HG03460 (cell line): ENCODE measurements around the gene STAB2.
"Not testable (repeated sequence)": the region's sequence is repeated elsewhere in the genome, so short reads cannot be mapped to it uniquely, and the experiment has no call there.

Experiments
- ATAC-seq: cut with Tn5 transposase; IDR thresholded peaks from one replicate; pipeline ENCODE4 v1.9.1; 2021; ENCODE audit not compliant: unreplicated experiment

The STAB2 gene

DNA sequence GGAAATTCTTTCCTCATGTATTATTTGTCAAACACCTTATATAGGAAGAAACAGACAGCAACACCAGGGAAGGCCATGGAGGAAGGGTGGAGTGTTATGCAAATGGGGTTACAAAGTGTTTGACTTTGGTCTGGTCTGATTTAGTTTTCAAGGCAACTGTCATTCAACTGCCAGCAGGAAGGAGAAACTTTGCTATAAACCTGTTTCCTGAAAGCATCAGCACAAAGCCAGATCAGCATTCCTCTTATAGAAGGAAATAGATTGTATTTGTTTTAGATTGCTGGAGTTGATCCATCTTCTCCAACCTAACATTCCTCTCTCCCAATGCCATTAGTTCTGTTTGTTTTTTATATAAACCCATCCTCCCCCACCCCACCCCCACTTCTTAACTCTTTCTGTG, 65.7 kb downstream of the STAB2 start:
- no peak for ATAC-seq

DNA sequence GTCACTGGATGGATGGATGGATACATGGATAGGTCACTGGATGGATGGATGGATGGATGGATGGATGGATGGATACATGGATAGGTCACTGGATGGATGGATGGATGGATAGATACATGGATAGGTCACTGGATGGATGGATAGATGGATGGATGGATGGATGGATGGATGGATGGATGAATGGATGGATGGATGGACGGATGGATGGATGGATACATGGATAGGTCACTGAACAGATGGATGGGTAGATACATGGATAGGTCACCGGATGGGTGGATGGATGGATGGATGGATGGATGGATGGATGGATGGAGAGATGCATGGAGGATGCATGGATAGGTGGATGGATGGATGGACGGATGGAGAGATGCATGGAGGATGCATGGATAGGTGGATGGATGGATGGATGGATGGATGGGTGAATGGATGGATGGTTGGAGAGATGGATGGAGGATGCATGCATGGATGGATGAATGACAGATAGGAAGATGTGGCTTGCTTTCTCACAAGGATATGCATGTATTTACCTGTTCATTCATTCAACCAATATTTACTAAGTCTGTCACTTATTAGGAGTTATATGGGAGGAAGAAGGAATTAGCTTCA, 66.6 kb downstream of the STAB2 start:
- ATAC-seq = not testable (repeated sequence)

DNA sequence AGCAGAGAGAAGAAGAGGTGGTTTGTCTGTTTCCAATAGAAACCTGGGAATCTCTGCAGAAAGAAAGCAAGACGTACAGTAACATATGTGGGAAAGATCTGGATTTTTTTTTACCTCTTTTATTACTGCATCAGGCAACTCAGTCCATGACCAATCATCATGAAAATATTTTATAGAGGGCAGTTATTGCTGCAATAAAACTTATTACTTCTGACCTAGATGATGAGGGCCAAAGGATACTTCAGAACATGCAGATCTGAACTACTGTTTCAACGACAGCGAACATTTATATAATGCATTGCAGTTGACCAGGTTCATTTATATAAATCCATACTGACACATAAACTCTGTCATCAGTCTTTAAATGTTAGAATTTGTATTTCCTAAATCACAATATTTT, 67.7 kb downstream of the STAB2 start:
- no peak for ATAC-seq

DNA sequence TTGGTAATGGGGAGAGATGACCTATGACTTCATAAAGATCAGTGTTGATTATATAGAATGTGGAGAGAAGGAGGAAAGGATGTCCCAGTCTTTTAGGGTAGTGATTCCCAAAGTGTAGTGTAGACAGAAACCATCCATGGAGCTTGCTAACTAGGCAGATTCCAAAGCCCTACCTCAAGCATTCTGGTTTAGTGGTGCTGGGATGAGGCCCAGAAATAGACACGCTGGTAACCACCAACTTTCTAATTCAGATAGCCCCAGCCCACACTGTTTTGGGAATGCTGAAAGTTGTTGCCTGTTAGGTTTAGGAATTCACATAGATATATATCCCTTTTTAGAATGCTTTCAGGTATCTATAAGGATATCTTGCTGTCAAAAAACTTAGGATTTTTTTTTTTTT, 69.2 kb downstream of the STAB2 start:
- ATAC-seq = no peak

DNA sequence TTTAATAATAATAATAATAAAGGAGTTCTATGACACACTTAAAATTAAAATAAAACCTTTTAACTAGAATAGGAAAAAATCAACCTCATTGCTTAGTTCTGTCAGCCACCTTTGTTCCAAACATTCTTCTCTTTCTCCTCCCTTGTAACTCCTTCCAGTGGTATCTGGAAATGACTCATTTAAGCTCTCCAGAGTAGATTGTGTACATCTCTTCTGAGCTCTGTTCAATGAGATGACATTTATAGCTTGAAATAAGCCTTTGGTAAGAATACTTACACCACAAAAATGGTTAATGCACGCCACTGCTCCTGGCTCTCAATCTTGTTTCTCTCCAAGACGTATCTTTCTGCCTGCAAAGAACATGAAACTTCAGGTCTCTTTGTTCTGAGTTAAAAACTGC, 70.3 kb downstream of the STAB2 start:
- ATAC-seq = no peak

DNA sequence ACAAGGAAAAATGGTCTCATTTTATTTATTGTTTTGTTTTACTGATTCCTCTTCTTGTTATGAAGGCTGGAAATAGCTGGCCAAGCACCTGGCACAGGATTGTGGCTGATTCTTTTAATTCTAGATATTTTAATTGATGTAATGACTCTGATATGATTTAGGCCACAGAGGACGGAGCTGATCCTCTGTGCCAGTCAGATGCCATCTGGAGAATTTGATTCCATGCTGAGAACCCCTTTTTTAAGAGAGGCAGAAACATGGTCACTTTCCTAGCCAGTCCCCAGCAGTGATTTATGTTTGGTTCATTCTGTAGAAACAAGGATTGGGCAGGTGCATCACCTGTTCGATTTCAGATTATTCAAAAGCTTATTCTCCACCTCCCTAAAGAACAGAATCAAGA, 77.6 kb downstream of the STAB2 start:
- no peak for ATAC-seq

DNA sequence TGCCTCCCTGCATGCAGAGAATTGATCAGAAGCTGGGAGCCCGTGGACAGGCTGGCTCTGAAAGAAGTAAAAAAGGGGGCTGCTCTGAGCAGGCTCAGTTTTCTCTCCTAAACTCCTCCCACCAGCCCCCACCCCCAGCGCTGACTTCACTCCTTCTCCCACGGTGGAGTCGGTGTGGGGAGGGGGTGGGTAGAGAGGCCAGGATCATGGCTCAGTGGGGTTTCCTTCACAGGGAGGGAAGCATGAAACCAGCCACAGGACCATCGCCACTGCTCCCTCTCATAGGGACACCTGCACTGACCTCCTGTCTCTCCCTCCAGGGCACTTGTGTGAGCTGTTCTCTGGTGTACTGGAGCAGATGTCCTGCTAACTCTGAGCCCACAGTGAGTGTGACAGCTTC, 78.9 kb downstream of the STAB2 start:
- no peak for ATAC-seq

DNA sequence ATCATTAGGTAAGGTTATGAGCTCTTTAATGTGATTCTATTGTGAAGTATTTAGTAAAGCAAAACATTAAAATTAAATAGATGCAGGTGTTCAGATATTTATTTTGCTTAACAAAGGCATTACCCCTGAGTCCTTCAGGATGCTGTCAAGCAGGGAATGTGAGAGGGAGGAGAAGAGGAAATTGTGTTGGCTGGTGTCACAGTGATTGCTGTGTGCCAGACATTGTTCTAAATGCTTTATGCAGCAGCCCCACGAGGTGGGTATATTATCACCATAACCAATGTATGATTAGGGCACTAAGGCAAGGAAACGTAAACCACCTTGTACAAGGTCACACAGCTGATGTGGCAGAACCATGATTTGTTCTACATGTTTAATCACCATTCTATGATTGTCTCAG, 80.1 kb downstream of the STAB2 start:
- no peak for ATAC-seq

DNA sequence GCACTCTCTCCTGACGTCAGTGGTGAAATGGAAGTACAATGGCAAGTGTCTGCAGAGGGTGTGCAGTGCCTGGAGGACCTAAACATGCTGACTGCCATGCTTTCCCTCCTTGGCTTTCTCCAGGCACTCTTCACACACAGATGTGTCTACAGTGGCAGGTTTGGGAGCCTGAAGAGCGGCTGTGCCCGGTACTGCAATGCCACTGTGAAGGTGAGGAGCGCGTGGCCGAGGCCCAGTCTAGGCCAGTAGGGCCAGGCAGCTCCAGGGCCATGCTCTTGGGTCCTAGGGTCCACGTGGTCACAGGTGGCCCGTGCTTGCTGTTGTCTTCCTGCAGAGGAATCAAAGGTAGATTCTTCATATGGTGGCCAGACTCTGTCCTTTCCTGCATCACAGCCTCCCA, 81.4 kb downstream of the STAB2 start:
- ATAC-seq = no peak

DNA sequence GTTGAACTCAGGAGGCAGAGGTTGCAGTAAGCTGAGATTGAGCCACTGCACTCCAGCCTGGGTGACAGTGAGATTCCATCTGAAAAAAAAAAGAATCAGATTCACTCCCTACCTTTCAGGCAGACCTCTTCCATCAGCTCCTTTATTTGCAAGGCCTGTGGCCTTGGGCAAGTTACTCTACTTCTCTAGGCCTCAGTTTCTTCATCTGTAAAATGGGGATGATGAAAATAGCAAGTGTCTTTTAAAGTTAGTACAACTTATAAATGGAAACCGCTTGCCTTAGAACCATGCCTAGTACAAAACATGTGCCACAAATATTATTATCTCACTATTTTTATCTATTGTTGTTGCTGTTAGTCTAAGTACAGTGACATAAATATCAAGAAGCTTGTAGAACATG, 84.3 kb downstream of the STAB2 start:
- ATAC-seq = no peak

DNA sequence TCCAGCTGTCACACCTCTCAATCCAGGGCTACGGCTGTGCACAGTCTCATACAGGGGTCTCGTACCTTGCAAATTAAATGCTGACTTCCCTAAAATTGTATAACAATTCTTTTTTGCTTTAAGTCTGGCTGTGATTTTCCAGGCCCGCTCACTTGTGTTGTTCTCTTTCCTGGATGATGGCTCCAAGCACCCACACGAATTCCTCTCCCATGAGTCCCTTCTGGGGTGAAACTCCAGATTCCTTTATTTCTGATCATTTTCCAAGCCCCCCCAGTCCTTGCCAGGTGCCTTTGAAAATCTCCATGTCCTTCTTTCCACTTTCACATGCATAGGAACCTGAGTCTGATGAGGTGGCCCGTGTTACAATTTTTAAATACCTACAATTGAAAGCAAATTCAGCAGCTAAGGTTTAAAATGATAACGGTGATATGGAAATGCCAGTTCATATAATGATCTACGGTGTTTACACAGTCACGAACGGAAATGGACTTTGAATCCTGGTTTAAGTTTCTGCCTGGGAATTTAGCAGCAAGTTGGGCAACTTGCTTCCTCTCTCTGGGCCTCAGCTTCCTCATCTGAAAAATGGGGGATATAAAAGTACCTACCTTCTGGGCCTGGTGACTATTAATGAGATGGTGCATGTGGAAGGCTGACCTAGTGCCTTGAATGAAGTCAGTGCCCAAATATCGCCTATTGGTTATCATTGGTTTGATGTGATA, 85.5 kb downstream of the STAB2 start:
- ATAC-seq = no peak

DNA sequence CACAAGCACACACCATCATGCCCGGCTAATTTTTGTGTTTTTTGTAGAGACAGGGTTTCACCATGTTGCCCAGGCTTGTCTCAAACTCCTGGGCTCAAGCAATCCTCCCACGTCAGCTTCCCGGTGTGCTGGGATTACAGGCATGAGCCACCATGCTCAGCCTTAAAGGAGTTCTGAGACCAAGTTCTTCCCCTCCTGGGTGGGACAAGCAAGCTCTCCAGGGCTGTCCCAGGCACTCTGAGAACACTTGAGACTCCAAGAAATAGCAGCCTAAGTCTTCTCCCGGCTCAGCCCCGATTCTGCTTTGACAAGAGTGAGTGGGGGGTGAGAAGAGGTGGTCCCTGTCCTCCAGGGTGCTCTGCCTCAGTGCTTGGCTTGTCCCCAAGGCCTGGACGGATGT, 86.4 kb downstream of the STAB2 start:
- no peak for ATAC-seq

DNA sequence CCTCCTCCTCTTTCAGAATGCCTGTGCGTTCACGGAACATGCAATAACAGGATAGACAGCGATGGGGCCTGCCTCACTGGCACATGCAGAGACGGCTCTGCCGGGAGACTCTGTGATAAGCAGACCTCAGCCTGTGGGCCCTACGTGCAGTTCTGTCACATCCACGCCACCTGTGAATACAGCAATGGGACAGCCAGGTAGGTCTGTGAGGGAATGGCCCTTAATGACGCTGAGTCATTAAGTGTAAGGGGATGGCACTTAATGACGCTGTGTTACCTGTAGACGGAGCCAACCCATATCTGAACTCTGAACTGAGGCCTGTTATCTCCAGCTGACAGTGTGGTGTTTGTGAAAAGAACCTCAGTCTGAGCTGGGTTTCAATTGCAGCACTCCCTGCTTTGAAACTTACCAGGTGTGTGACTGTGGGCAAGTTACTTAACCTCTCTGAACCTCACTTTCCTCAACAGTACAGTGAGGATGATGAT, 86.9 kb downstream of the STAB2 start:
- ATAC-seq = no peak

DNA sequence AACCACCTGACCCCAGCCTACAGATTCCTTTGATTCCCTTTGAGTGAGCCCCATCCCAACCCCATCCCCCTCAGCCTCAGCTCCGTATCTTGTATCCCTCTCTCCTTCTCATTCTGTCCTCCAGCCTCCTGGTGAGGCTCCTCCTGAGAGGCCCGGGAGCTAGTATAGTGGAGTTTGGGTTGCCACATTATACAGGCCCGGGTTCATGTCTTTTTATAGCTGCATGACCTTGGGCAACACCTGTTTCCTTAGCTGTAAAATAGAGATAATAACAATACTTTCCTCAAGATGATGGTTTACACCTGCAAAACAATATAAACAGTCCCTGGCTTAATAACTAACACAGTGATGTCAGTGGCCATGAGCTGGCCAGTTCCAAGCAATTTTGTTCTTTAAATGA, 89.8 kb downstream of the STAB2 start:
- no peak for ATAC-seq

DNA sequence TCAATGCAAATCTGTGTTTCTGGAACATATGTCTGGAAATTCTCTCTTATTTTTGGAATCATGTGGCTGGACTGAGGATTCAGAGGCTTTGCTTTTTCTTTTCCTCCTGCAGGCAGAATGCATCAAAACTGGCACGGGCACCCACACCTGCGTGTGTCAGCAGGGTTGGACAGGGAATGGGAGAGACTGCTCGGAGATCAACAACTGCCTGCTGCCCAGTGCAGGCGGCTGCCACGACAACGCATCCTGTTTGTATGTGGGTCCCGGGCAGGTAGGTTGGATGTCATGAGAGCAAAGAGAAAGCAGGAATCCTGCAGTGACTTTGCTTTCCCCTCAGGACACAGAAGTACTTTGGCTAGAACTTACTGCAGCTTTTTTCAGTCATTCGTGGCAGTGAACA, 90.3 kb downstream of the STAB2 start:
- no peak for ATAC-seq

DNA sequence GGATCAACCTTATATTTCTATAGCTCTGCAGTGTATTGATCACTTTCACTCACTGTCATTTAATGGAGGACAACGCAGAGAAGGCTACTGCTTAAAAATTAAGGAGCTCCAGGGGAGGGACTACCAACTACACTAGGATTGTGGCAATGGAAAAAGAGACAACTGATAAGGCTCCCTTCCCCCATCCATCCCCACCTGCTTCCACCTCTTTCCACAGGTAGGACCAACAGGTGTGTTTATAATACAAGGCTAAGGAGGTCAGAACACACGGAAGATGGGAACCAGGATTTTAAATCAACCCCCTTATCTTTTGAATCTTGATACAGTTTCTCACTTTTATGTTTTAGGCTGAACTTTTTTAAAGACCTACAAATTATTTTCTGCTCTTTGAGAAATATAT, 90.8 kb downstream of the STAB2 start:
- no peak for ATAC-seq

DNA sequence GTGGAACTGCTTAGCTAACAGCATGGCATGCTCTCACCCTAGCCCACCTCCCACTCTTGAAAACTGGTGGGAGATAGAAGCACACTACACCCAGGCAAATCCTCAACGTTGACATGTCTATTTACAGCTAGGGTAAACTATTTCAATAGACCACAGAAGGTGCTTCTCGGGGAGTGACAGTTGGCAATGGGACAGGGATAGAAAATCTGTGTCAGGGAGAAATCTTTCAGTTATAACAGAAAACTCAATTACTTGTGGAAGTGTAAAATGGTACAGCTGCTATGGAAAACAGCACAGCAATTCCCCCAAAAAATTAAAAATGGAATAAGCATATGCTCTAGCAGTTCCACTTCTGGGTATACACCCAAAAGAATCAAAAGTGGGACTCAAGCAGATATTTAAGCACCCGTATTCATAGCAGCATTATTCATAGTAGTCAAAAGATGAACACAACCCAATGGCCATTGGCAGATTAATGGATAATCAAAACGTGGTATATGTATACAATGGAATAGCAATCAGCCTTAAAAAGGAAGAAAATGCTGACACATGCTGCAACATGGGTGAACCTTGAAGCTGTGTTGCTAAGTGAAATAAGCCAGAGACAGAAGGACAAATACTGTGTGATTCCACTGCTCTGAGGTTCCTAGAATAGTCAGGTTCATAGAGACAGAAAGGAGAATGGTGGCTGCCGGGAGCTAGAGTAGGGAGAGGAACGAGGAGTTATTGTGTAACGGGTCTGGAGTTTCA, 92.5 kb downstream of the STAB2 start:
- no peak for ATAC-seq

DNA sequence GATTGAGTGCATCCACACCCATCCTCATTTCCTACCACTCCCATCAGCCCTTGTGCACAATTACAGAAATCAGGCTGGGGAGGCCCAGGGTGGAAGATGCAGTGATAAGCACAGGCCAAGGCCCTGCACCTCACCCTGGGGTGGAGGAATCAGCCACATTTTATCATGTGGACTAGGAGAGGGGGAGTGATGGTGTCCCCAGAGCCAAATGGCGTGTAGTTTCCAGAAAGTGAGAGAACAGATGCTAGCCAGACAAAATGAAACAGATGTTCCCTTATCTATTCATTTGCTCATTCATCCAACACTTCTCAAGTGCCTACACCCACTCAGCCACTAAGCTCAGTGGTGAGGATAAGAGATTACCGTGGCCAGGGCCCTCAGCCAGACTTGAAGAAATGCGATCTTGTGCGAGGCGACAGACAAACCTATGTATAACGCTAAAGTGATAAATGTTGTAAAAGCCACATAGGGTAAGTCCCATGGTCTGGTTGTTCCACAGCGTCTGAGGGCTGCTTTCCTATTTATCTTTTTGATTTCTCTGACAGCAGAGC, 93.6 kb downstream of the STAB2 start:
- no peak for ATAC-seq

DNA sequence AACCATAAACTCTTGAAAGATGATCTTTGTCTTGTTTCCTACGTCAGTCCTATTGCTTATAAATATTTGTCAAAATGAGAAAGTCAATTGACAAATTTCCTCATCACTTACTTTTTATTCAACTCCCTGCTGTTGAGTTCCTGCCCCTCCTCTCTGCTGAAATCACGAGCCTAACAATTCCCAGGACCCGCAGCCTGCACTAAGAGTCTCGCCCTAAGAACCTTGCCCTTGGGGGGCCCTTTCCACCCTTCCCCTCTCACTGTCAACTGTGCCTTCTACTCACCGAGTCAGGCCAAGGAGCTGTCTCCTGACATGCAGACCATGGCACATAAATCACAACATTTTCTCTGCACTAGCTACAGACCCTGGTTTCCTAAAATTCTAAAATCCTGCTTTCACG, 99.0 kb downstream of the STAB2 start:
- no peak for ATAC-seq

DNA sequence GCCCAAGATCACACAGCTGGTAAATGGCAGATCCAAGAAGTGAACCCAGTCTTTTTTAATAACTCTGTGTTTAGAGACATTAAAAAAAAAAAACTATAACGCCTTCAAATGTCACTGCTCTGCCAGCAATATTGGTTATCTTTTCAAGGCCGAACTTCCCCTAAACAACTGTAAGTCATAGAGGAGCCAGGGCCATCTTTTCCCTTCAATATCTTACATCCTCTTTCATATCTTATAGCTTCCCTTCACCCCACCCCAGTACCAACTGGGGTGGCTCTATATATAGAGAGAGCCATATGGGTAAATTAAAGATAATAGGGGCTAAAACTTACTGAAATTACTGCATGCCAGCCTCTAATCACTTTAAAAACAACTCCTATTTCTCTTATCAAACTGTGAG, 100.2 kb downstream of the STAB2 start:
- no peak for ATAC-seq

DNA sequence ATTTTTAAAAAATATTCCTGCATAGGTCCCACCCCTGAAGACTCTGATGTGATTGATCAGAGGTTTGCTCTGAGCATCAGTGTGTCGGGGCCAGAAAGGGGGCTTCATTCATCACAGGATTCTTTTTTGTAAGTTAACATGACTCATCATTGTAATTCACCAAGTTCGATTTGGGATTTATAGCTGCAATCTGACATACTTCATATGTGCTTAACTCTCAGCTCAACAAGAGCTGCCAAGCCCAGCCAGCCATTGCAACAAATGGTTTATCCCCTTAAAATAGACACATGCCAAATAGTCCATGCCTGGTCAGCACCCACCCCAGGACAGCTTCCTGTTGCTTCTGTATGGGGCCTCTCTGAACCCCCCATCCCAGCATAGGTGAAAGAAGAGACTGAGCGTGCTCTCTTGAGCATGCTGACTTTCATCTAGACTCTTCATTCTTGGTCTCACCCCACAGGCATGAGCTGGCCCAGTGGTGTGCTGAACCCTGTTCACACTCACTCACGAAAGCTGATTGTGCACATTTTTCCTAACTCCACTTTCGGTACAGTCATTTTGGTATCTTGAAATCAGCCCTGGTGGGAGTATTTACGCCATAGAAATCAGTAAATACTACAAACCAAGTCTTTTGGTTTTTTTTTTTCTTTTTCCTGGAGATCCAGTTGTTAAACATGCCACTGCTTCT, 101.4 kb downstream of the STAB2 start:
- ATAC-seq = no peak
